SU-DHL-6 (cell line): ENCODE measurements around the gene TOX2.

Experiments used
- H2AFZ ChIP-seq: fragments of 200-600 bp; sonication (generic); 2 replicates; pipeline ENCODE4 v1.6.1; 2014; ENCODE audit warnings: low read depth, mild to moderate bottlenecking, moderate library complexity, mixed read lengths, antibody characterized with exemption, low read length; ENCODE audit not compliant: severe bottlenecking
- H3F3A ChIP-seq: fragments of 200-600 bp; shearing (Covaris generic); 2 replicates; pipeline ENCODE4 v1.6.0; 2016; ENCODE audit warnings: antibody characterized with exemption, mild to moderate bottlenecking; ENCODE audit not compliant: insufficient read depth
- H3K27ac ChIP-seq: fragments of 200-600 bp; sonication (generic); 2 replicates; pipeline ENCODE4 v1.5.1; 2016; ENCODE audit warnings: low read depth, mild to moderate bottlenecking, low read length, moderate library complexity, mixed read lengths
- H3K27me3 ChIP-seq: fragments of 200-600 bp; sonication (generic), shearing (Covaris generic); 2 replicates; pipeline ENCODE4 v1.6.0; 2014; ENCODE audit warnings: mild to moderate bottlenecking, low read length
- H3K36me3 ChIP-seq: fragments of 200-600 bp; sonication (generic); 2 replicates; pipeline ENCODE4 v1.6.1; 2014; ENCODE audit warnings: mild to moderate bottlenecking, low read length, mixed read lengths
- H3K4me2 ChIP-seq: fragments of 300-600, 200-600 bp; shearing (Covaris generic), sonication (generic); 2 replicates; pipeline ENCODE4 v1.6.0; 2014; ENCODE audit warnings: low read length, low read depth, mild to moderate bottlenecking; ENCODE audit not compliant: poor library complexity, severe bottlenecking
- H3K4me3 ChIP-seq: fragments of 200-600 bp; sonication (generic); 2 replicates; pipeline ENCODE4 v1.5.1; 2014; ENCODE audit warnings: antibody characterized with exemption, low read length, mild to moderate bottlenecking, mixed read lengths; ENCODE audit not compliant: insufficient read depth, poor library complexity, severe bottlenecking
- H3K79me2 ChIP-seq: fragments of 200-600 bp; sonication (generic); 2 replicates; pipeline ENCODE4 v1.6.1; 2014; ENCODE audit warnings: mild to moderate bottlenecking, low read length, moderate library complexity; ENCODE audit not compliant: insufficient read depth
- H3K9ac ChIP-seq: fragments of 200-600 bp; sonication (generic); 2 replicates; pipeline ENCODE4 v1.7.0; 2014; ENCODE audit warnings: mild to moderate bottlenecking, low read length
- H3K9me2 ChIP-seq: fragments of 200-600 bp; sonication (generic); replicated peaks from 2 replicates; pipeline ENCODE4 v1.6.1; 2014; ENCODE audit warnings: low read length; ENCODE audit not compliant: insufficient read depth
- H3K9me3 ChIP-seq: fragments of 200-600 bp; sonication (generic); 2 replicates; pipeline ENCODE4 v1.6.1; 2014; ENCODE audit warnings: low read length, mixed read lengths; ENCODE audit not compliant: insufficient read depth
- H4K20me1 ChIP-seq: fragments of 200-600 bp; sonication (generic); 2 replicates; pipeline ENCODE4 v1.6.1; 2014; ENCODE audit warnings: low read depth, mild to moderate bottlenecking, antibody characterized with exemption, low read length, moderate library complexity, mixed read lengths
- CTCF ChIP-seq: fragments of 200-600 bp; sonication (generic); IDR thresholded peaks from one replicate; pipeline ENCODE4 v1.5.1; 2017; ENCODE audit warnings: antibody characterized with exemption, mild to moderate bottlenecking, low read length, moderate library complexity; ENCODE audit not compliant: insufficient read depth, poor library complexity, severe bottlenecking
- EZH2phosphoT487 ChIP-seq: fragments of 200-600 bp; sonication (generic), shearing (Covaris generic); conservative IDR thresholded peaks from 2 replicates; pipeline ENCODE4 v1.6.1; 2018; ENCODE audit warnings: mild to moderate bottlenecking, antibody characterized with exemption, low read length, moderate library complexity, mixed read lengths

Gene TOX2

DNA sequence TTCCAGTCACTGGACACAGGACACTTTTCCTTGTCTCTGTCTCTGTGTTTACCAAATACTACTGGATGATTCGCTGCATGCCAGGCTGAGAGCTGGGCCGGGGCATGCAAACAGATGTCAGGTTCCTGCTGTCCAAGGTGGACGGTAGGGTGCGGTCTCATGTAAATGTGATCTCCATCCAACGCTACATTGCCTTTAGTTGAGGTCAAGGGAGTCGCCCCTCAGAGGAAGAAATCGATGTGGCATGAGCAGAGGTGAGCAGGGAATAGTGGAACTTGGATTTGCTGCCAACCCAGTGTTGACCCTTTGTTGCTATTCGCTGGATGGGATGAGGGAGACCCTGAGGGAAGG lies 9.8 kb upstream of the TOX2 start:
- Histone ChIP-seq H3K79me2 (no peaks in the 10 kb centered on the region), H3K4me3 (no peak overlapping the region), H4K20me1 (no peaks in the 10 kb centered on the region), H3K4me2 (no peak overlapping the region), H3K9ac (no peak overlapping the region), H3K27me3 (no peaks in the 10 kb centered on the region), H3K27ac (no peak overlapping the region), H3K9me3 (no peaks in the 10 kb centered on the region), H2AFZ (no peak overlapping the region), H3K9me2 (no peaks in the 10 kb centered on the region), H3K36me3 (no peaks in the 10 kb centered on the region), H3F3A (no peaks in the 10 kb centered on the region)
- TF ChIP-seq CTCF (no peak), EZH2phosphoT487 (no peak)

GRCh38 chr20:43906505-43907034 lies 8.1 kb upstream of the TOX2 start:
- H3F3A ChIP-seq = no peaks in the 10 kb centered on the region
- no peaks in the 10 kb centered on the region for H3K79me2 ChIP-seq
- no peaks in the 10 kb centered on the region for H3K9me3 ChIP-seq
- H2AFZ ChIP-seq = no peak overlapping the region
- no peaks in the 10 kb centered on the region for H3K9me2 ChIP-seq
- TF ChIP-seq CTCF (no peak), EZH2phosphoT487 (no peak)
- no peak overlapping the region for H3K4me3 ChIP-seq
- H3K9ac ChIP-seq = no peak overlapping the region
- no peaks in the 10 kb centered on the region for H4K20me1 ChIP-seq
- no peak overlapping the region for H3K4me2 ChIP-seq
- H3K27me3 ChIP-seq = no peaks in the 10 kb centered on the region
- no peak overlapping the region for H3K27ac ChIP-seq
- no peaks in the 10 kb centered on the region for H3K36me3 ChIP-seq

DNA sequence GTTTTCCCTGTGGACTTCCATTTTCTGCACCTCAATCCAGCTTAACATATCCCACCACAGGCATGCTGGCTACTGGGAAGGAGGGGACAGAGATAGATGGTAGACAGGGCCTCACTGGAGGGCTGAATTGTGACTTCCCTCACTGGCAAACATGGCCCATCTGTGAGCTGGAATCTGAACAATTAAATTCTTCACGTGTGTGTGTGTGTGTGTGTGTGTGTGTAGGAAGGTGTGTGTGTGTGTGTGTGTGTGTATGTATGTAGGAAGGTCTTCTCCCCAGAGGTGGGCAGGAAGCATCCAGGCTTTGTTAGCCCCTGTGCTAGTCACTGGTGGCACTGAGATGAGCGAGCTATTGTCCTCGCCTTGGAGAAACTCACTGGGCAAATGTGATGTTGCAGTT lies 5.4 kb upstream of the TOX2 start:
- Histone ChIP-seq H3K9me3 (no peaks in the 10 kb centered on the region), H3K9me2 (no peaks in the 10 kb centered on the region), H3K9ac (no peak overlapping the region), H3K4me3 (no peak overlapping the region), H3K79me2 (no peaks in the 10 kb centered on the region), H3K27ac (no peak overlapping the region), H3K4me2 (no peak overlapping the region), H4K20me1 (no peaks in the 10 kb centered on the region), H3F3A (no peaks in the 10 kb centered on the region), H3K36me3 (no peaks in the 10 kb centered on the region), H2AFZ (no peak overlapping the region), H3K27me3 (no peaks in the 10 kb centered on the region)
- no peak for TF ChIP-seq CTCF
- TF ChIP-seq EZH2phosphoT487 = no peak

GRCh38 chr20:43909720-43910119 lies 4.9 kb upstream of the TOX2 start:
- Histone ChIP-seq H3K4me3 (no peak overlapping the region), H3K36me3 (no peaks in the 10 kb centered on the region), H3F3A (no peaks in the 10 kb centered on the region), H4K20me1 (no peaks in the 10 kb centered on the region), H3K9me2 (no peaks in the 10 kb centered on the region), H3K27me3 (no peaks in the 10 kb centered on the region), H3K79me2 (no peaks in the 10 kb centered on the region), H2AFZ (no peak overlapping the region), H3K9ac (no peak overlapping the region), H3K4me2 (no peak overlapping the region), H3K9me3 (no peaks in the 10 kb centered on the region), H3K27ac (no peak overlapping the region)
- TF ChIP-seq CTCF = no peak
